Heart left ventricle (tissue), 13 donors: Measurements from ENCODE around the gene DSCAML1.

Source experiments
- CTCF ChIP-seq, 12 donors: fragments of 200-600 bp; sonication (generic) in 4 of 12; IDR thresholded peaks; one replicate each; pipeline versions ENCODE4 v1.5.0 to v1.8.0; 2018 to 2022; ENCODE audit warnings: antibody characterized with exemption in 12 of 12, mild to moderate bottlenecking in 5 of 12
- POLR2A ChIP-seq, 2 donors: fragments of 450-650 bp; IDR thresholded peaks; one replicate each; pipeline ENCODE4 v1.6.1; 2017; ENCODE audit warnings: antibody characterized with exemption in 2 of 2, mild to moderate bottlenecking in 2 of 2, moderate library complexity in 2 of 2
- donor health status: ischemic (EF 13 %, LVEDD 7.1; RV severe dilation, severe dysfunction).
- donor health status: DM: no; HTN: yes; CAD: no.
- donor health status: DM: no; HTN: no; CAD: no.
- donor health status: ischemic (EF 25% LVEDD 6.9; RV normal size, moderate dysfunction).
- donor health status: ischemic (EF 25% LVEDD 5.7; RV mildly dilated, moderate dysfunction).
- donor health status: ischemic (EF 35%, LVEDD 5.7; RV mildly dilated, moderate dysfunction).
- donor health status: nonischemic (EF 11% LVEDD 7.7; RV severe dilation, severe dysfunction).
- donor health status: DM: yes; HTN: yes; CAD: no.
- donor health status: PGD.
- donor health status: ischemic (EF 29% LVEDD 5.4; RV normal size, mild dysfunction).
- donor health status: nonischemic (EF 23%, LVEDD 6.1; RV moderate dilation, normal function).

GRCh38 chr11:117834838-117835443 is 37.9 kb upstream of the DSCAML1 start:
- TF ChIP-seq CTCF (IDR thresholded peaks at IDR 0.05) (no peak), POLR2A (IDR thresholded peaks at IDR 0.05) (no peak)
